ENCODE data around the gene NPEPL1.
A peak's percentile ranks its signal among the peaks of the same experiment; 100 is the strongest.

NPEPL1 gene

DNA sequence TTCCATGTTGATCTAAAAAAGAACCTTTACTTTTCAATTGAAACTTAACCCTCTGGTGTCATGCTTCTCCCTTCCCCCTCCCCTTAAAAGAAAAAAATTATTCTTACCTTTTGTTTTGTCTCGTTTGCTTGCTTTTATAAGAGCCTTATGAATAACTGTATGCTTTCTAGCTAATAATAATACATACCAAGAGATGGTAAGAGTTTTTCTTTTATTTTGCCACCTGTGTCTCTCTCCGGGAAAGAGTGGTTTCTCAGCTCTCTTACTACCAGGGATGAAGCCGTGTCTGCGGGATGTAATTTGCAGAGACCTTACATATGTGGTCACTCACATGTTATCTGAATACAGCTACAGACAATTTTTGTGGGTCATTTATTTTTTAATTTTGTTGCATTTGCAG lies 33.8 kb upstream of the NPEPL1 start:
- no peak for DNase-seq

DNA sequence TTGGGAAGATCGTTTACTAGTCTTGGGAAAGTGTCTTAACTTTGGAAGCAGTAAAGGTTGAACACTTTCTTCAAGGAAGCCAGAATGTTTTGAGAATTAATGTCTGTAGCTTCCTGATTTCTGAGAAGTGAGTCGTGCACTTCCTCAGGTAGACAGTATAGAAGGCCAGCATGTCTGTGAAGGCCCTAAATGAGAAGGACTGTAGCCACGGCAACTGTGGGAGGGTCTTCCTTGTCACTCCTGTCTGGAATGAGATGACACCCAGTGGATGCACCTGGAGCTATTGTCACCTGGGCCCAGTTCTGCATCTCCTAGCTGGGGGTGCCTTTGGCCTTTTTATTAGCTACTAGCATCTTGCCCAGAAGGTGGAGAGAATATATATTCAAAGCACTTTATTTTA lies 32.8 kb upstream of the NPEPL1 start:
- peak in 1 of 5 experiments; percentile 40 for DNase-seq

- DNase-seq, result peak in 4 of 5 experiments; percentile 15 to 75 (median 48)
Measured at GRCh38 chr20:58660855-58661597, 31.6 kb upstream of the NPEPL1 start.

DNA sequence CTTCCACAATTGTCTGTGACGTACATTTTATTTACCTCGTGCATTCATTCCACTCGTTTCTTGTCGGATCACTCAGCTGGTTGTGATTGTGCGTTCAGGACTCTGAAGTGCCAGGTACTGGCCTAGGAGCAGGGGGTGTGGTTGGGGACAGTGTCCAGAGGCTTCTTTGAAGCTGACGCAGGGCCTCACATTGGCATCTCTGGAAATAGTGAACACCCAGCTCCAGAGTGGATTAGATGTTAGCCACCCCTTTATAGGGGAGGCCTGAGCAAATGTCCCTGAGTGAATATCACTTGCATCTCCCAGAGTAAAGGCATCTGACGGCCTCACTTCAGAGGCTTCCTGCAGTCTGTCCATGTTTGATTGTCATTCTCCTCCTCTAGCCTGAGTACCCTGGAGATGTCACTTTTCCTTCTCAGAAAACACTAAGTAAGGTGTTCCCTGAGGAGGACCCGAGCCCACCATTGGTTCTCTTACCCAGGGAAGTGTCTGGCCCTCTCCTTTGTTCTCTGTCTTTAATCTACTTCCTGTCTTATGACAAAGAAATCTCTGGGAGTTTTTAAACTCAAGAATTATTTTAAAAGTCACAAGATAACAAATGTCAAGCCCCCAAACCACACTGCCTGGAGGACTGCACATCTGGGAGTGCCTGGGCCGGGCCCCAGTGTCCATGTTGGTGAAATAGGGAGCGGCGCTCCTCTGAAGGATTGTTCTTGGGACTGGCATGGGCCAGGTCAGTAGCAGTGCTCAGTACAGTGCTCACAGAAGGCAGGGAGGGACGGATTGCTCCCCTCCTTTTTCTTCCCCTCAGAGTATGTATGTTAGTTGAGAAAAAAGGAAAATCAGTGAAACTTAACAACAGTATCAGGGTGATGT lies 30.8 kb upstream of the NPEPL1 start:
- DNase-seq, result no peak

DNA sequence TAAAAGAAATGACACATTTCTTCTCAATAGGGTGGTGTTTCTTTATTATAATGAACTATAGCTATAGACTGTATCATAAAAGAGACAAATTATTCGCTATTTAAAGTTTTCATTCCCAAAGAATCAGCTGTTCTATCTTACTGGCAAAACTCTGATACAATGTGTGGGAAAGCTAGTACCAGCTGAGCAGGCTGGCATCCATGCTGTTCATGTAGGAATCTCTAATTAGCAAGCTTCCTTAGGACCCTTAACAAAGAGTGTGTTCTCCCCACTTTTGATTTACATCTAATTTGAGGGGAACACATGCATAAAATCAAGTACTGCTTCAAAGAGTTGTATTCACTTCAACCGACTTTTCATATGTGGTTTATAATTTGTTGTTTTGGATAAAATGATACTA lies 28.3 kb upstream of the NPEPL1 start:
- no peak for DNase-seq

DNA sequence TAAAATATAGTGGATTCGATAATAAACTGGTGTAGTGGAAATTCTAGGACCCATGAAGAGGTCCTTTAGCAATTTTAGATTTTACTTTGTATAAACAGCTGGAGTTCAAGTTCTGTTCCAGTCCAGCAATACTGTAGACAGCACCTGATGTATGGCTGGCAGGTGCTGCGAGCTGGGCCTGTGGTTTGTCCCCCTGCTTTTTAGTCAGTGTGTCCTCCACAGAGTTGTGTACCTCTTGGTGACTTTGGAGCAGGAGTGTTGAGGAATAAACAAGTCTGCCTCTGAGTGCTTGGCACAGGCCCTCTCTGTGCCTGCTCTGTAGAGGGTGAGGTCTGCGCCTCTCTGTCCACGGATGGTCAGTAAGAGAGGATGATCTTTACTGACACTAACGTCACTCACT lies 27.7 kb upstream of the NPEPL1 start:
- no peak for DNase-seq

GRCh38 chr20:58665606-58666005 lies 27.0 kb upstream of the NPEPL1 start:
- DNase-seq, result no peak

DNA sequence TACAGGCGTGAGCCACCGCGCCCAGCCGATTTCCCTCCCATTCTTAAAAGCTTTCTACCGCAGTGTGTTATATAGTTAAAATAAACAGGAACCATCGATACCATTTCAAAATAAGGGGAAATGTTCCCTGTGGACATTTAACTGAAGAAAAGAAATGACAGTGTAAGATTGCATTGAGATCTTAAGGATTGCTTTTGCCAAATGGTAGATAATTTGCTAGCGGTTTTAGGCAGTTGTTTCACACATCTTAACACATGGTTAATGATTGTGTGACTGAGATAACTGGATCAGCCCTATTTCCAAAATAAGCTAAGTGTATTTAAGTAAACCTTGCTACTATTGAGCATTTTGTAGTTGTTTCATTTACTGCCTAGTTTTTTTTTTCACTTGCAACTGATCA lies 25.9 kb upstream of the NPEPL1 start:
- no peak for DNase-seq

DNA sequence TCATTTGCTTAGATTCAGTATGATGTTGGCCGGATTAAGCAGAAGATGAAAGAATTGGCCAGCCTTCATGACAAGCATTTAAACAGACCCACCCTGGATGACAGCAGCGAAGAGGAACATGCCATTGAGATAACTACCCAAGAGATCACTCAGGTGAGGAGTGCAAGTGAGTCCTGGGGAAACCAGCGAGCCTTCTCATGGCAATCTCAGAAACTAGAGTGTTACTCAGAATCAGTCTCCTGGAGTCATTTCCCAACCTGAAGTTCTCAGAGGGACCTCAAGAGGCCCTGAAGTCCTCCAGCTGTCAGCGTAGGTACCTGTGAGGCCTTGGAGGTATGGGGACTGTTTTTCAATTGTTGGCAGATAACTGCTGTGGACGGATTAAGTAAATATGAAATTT lies 24.6 kb upstream of the NPEPL1 start:
- DNase-seq, result no peak

- no peak for DNase-seq
Measured at GRCh38 chr20:58668901-58669286, 23.7 kb upstream of the NPEPL1 start.

- no peak for DNase-seq
Measured at GRCh38 chr20:58669287-58670006, 23.2 kb upstream of the NPEPL1 start.

GRCh38 chr20:58670102-58670501 lies 22.5 kb upstream of the NPEPL1 start:
- DNase-seq, result no peak

GRCh38 chr20:58670659-58671058 lies 21.9 kb upstream of the NPEPL1 start:
- no peak for DNase-seq

- no peak for DNase-seq
Measured at GRCh38 chr20:58673119-58673518, 19.5 kb upstream of the NPEPL1 start.

DNA sequence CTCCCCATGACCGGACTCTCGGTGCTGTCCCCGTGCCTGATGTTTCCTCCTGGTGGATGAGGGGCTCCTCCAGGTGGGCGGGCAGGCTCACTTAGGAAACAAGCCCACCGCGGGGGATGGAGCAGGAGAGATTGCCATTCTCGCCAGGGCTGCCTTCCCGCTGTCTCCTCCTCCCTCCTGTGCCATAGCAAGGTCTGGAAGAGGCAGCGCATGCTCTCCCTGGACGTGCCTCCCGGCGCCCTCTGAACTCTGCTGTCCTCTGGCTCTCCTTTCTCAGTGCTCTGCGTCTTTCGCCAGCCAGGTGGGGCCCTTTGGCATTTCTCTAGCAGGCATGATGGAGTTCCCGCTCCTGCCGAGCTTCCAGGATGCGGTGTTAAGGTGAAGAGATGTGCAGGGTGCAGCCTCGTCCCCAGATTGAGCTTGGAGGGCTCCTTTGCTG lies 17.4 kb upstream of the NPEPL1 start:
- no peak for DNase-seq

DNA sequence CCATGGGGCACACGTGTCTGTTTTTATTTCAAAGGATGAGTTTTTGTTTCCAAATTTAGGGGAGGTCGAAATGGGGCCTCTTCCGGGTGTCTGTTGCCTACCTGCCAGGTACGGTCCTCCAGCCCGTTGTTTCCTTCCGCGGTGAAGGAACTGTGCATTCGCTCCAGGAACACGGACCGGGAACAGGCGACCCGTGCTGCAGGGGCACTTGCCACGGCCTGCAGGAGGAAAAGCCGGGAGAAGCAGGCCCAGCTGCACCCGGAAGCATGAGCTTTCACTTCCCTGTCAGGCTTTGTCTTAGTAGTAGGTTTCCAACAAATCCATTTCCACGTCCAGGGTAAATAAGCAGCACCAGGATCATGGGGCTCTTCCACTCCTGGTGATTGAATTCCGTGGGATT lies 17.0 kb upstream of the NPEPL1 start:
- DNase-seq, result no peak

GRCh38 chr20:58676161-58676560 lies 16.4 kb upstream of the NPEPL1 start:
- no peak for DNase-seq

- DNase-seq, result no peak
Measured at GRCh38 chr20:58677079-58677604, 15.5 kb upstream of the NPEPL1 start.

DNA sequence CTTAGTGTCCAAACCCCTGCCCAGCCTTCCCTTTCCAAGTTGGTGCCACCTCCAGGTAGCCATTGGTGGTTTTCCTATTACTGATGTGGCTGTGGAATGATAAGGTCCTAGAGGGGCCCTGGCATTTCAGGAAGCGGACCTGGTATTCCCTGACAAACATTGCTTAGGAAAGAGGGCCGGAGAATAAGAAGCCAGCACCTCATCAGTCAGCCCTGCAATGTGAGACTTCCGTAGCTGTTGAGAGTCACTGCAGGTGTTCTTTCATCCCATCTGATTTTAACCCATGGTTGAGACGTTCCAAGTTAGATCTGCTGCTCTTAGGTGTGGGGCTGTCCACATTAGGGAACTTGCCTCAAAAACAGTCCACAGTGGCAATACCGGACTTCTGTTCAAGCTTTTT lies 14.8 kb upstream of the NPEPL1 start:
- DNase-seq, result no peak

GRCh38 chr20:58678806-58679205 lies 13.8 kb upstream of the NPEPL1 start:
- no peak for DNase-seq

- no peak for DNase-seq
Measured at GRCh38 chr20:58682656-58683531, 9.7 kb upstream of the NPEPL1 start.

GRCh38 chr20:58684291-58684690 lies 8.3 kb upstream of the NPEPL1 start:
- DNase-seq, result no peak
